GM18861 (cell line): ENCODE measurements around the gene NKTR.
"Not testable (repeated sequence)": the region's sequence is repeated elsewhere in the genome, so short reads cannot be mapped to it uniquely, and the experiment has no call there.

ENCODE experiments used
- ATAC-seq: cut with Tn5 transposase; IDR thresholded peaks from one replicate; pipeline ENCODE4 v1.9.1; 2021; ENCODE audit not compliant: unreplicated experiment

NKTR gene

DNA sequence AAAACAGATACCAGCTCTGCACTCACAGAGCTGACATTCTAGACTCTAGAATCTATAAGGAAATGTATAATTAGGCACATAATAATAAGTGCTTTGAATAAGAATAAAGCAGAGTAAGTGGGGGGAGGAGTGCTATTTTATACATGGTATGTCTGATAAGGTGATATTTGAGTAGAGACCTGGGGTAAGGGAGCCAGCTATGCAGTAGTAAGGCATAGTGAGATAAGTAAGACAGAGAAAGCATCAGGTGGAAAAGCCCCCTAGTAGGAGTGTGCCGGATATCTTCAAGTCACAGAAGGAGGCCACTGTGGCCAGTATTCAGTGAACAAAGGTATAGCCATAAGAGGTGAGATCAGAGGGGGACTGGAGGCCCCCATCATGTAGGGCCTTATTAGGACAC, 6.9 kb upstream of the NKTR start:
- no peak for ATAC-seq

DNA sequence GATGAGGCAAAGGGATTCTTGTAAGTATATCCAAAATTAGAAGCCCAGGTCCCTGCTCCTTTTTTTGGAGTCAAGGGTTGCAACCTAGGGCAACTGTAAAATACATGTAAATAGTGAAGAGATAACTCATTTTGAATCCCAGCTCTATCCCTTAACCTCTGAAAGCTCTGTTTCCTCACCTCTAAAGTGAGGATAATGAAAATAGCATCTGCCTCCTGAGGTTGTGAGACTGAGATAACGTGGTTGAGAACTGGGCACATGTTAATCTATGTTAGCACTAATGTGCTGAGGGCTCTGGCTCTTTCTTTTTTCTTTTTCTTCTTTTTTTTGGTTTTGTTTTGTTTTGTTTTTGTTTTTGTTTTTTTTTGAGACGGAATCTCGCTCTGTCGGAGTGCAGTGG, 4.8 kb upstream of the NKTR start:
- no peak for ATAC-seq

DNA sequence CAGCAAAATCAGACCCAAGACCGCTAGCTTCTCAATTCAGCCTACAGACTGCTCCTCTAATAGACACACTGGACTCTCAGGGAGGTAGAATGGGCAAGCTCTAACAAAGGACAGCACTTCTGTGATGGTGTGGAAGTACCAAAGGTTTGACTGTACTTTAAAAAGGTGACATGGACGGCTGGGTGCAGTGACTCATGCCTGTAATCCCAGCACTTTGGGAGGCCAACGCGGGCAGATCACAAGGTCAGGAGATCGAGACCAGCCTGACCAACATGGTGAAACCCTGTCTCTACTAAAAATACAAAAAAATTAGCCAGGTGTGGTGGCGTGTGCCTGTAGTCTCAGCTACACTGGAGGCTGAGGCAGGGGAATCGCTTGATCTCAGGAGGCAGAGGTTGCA, 3.4 kb upstream of the NKTR start:
- ATAC-seq: not testable (repeated sequence)

DNA sequence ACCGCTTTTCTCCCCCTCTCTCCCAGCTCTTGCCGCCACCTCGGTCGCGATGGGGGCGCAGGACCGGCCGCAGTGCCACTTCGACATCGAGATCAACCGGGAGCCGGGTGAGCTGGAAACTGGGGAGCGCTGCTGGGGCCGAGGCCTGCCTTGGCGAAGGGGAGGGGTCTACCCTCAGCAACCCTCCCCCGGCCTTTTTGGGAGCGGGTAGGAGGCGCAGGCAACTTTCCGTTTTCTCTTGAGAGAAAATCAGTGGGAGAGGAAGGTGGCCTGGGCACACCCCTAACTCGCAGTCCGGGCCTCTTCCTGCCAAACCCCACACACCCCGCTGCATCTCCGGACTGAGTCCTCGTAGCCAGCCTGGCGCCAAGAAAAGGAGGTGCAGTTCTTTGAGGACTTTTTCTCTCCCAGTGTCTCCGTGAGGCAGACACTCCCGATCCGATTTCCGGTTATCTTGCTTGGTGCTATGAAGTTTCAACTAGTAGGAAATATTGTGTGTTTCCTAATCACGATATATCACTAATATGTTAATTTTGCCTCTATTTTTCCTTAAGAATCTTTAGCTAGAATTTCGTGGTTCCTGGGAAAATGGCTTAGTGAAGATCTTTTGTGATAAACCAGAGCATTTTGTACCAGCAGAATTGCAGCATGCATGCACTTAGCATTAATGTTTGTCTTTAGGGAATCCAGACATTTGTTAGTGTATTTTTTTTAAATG, 631 bp downstream of the NKTR start:
- ATAC-seq: peak; percentile 9

DNA sequence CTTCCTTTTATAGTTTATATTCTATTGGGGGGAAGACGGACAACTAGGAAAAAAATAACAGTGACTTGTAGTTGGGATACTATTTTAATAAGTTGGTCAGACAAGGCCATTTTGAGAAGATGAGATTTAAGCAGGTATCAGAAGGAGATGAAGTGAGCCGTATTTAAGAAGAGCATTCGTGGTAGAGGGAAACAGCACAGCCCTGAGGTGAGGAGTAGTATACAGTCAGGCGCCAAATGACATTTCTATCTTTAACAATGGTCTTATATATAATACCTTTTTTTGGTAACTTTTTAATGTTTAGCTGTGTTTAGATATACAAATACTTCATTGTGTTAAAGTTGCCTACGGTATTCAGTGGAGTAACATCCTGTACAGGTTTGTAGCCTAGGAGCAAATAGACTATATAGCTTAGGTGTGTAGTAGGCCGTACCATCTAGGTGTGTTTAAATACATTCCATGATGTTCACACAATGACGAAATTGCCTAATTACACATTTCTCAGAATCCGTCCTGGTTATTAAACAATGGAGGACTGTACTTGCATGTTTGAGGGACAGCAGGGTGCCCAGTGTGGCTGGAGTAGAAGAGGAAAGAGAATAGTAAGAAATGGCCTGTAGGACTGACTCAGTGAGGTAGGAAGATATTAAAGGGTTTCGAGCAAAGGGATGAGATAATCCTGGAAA, 1.6 kb downstream of the NKTR start:
- ATAC-seq: no peak

DNA sequence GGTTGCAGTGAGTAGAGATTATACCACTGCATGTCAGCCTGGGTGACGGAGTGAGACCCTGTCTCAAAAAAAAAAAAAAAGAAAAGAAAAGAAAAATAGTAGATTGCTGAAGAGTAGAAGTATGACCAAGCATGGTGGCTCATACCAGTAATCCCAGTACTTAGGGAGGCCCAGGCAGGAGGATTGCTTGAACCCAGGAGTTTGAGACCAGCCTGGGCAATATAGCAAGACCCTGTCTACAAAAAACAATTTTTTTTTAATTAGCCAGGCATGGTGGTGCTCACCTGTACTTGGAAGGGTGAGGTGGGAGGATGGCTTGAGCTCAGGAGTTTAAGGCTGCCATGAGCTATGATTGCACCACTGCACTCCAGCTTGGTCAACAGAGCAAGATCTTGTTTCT, 2.5 kb downstream of the NKTR start:
- ATAC-seq: no peak

DNA sequence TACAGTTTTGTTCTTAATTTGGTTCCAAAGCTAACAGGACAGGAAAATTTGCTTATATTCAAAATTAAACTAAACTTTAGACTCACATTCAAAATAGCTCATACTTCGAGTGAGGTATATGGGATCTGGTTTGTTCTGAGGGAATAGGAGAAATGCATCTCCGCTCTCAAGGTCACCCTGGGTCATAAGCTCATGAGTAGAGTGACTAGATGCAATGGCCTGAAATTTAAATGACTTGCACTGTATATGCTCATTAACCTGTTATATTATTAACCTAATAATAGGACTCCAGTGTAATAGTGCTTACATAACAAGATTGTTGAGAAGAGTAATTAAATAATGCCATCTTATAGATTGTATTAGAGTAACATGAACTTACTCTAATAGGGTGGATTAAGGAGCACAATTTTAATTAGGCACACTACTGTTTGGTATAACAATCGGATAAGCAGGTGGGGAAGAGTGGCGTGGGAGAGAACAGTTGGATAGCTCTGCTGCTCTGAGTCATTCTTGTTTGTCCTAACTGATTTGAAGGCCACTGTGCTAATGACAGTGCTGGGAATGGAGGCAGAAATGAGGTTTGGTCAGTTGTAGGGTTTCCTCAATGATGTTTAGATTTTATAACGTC, 5.2 kb downstream of the NKTR start:
- no peak for ATAC-seq

DNA sequence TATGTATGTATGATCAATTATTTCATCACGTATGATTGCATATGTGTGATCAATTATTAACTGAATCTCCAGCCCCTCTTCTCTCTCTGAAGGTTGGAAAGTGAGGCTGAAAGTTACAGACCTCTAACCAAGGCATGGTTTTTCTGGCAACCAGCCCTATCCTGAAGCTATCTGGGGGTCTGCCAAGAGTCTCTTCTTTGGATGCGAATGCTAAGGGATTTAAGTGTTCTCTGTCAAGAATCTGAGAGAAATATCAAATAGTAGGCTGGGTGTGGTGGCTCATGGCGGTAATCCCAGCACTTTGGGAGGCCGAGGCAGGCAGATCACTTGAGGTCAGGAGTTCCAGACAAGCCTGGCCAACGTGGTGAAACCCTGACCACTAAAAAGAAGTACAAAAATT, 8.1 kb downstream of the NKTR start:
- no peak for ATAC-seq

DNA sequence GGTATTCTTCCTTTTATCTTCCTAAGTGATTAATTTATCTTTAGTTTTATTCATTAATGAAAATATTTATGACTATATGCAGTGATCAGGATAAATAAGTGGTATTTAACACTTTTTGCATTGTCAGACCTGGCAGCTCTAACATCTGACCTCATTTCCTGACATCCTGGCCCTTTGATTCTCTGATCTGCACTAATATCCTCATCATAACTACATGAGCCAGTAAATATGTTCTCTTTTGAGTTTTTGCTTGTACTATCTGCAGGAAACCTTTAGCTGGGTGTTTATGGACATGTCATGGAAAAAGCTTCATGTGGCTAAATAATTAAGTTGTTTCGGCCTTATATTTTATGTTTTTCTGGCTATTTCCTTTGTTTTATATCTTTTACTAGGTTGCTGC, 10.5 kb downstream of the NKTR start:
- no peak for ATAC-seq

DNA sequence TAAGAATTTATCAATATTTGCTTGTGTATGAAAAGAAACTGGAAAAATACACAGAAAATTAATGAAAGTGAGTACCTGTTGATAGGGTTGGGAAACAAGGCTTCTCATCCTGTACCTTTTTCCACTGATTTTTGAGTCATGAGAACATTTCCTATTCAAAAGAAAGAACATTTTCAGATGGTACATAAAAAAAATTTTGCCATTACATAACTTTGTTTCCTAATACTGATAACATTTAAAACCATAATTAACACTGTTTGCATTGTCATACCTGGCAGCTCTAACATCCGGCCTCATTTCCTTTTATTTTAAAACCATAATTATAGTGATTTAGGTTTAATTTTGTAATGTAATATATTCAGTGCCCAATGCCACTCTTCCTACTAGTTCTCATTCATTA, 11.7 kb downstream of the NKTR start:
- no peak for ATAC-seq

DNA sequence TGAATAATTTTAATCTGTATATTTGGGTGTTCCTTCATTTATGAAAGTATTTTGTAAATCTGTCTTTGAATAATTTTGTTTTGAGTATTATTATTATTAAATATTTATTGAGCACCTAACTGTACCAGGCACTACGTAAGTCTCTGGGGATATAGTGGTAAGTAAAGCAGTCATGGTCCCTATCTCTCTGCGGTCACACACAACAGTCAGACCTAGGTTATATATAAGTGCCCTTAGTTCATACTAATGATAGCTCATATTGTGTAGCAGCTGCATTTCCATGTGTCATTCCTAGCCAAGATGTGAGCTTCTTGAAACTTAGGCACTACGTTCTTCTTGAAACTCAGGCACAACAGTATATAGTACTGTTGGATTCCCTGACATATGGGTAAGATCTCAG, 12.4 kb downstream of the NKTR start:
- peak; percentile 97 for ATAC-seq

DNA sequence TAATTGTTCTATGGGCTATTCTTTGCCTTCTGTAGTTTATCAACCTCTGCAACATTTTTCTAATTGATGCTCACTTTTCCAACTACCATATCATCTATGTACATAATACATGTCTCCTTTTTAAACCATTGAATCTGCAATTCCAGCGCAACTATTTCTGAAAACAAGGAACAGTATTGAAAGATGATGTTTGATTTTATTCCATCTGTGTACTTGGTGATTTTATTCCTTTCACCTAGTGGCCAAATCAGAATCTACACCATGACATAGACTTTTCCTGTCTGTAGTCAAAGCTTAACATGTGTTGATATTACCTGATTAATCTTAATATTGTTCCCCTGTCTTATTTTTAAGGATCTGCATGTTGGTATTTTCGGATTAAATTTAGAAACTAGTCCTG, 13.0 kb downstream of the NKTR start:
- no peak for ATAC-seq

DNA sequence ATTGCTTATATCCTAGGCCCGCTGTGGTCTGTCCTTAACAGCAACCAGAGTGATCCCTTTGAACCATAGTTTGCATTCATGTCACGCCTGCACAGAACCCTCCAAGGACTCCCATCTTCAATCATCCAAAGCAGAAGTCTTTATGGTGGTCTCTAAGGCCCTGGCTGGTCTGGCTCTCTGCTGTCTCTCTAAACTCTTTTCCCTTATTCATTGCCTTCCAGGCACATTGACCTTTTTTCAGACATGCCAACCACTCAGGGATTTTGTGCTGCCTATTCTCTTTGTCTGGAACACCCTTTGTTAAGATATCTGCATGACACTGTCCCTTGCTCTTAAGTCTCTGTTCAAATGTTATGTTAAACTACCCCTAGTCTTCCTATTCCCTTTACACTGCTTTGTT, 31.1 kb downstream of the NKTR start:
- no peak for ATAC-seq

DNA sequence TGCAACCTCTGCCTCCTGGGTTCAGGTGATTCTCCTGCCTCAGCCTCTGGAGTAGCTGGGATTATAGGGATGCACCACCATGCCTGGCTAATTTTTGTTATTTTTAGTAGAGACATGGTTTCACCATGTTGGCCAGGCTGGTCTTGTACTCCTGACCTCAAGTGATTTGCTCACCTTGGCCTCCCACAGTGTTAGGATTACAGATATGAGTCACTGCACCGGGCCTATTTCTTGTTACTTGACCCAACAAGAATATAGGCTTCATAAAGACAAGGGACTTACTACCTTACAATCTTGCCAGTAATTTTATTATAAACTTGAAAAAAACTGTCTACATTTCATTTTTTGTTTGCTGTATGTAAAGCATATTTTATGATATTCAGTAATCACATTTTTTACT, 31.7 kb downstream of the NKTR start:
- ATAC-seq: no peak

DNA sequence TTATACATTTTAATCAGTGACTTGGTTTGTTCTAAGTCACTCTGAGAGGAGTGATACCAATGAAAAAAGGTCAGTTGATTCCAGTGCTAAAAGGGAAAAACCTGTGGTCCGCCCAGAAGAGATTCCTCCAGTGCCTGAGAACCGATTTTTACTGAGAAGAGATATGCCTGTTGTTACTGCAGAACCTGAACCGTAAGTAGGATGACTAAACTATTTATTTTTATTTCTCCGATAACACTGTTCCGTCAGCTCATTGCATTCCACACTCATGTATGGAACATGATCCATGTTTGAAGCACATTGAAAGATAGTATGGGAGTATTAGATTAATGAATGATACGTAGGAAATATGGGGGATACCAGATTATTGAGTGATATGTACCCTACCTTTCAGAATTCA, 33.1 kb downstream of the NKTR start:
- ATAC-seq: no peak

DNA sequence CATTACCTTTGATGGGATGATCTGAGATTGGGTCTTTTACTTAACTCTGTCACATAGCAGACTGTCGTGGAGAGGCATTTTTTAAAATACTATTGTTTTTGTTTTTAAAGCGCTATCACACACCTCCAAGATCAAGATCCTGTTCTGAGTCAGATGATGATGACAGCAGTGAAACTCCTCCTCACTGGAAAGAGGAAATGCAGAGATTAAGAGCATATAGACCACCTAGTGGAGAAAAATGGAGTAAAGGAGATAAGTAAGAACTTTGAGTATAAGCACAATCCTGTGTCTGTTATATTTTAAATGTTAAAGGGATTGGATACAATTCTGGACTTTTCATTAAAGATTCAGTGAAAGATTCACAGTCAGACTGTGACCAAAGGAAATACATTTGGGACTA, 34.6 kb downstream of the NKTR start:
- ATAC-seq: peak; percentile 69

DNA sequence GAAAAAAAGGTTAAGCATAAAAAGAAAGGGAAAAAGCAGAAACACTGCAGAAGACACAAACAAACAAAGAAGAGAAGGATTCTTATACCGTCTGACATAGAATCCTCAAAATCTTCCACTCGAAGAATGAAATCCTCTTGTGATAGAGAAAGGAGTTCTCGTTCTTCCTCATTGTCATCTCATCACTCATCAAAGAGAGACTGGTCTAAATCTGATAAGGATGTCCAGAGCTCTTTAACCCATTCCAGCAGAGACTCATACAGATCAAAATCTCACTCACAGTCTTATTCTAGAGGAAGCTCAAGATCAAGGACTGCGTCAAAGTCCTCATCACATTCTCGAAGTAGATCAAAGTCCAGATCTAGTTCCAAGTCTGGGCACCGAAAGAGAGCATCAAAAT, 36.5 kb downstream of the NKTR start:
- ATAC-seq: no peak

DNA sequence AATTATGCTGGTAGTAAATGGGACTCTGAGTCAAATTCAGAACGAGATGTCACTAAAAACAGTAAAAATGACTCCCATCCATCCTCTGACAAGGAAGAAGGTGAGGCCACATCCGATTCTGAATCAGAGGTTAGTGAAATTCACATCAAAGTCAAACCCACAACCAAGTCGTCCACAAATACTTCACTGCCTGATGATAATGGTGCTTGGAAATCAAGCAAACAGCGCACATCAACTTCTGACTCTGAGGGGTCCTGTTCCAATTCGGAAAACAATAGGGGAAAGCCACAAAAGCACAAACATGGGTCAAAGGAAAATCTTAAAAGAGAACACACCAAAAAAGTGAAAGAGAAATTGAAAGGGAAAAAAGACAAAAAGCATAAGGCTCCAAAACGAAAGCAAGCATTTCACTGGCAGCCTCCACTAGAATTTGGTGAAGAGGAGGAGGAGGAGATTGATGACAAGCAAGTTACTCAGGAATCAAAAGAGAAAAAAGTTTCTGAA, 37.9 kb downstream of the NKTR start:
- ATAC-seq: no peak

DNA sequence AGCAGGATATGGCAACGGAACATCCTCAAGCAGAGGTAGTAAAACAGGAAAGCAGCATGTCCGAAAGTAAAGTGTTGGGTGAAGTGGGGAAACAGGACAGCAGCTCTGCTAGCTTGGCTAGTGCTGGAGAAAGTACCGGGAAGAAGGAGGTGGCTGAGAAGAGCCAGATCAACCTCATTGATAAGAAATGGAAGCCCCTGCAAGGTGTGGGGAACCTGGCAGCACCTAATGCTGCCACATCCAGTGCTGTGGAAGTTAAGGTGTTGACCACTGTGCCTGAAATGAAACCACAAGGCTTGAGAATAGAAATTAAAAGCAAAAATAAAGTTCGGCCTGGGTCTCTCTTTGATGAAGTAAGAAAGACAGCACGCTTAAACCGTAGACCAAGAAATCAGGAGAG, 38.7 kb downstream of the NKTR start:
- ATAC-seq: no peak

DNA sequence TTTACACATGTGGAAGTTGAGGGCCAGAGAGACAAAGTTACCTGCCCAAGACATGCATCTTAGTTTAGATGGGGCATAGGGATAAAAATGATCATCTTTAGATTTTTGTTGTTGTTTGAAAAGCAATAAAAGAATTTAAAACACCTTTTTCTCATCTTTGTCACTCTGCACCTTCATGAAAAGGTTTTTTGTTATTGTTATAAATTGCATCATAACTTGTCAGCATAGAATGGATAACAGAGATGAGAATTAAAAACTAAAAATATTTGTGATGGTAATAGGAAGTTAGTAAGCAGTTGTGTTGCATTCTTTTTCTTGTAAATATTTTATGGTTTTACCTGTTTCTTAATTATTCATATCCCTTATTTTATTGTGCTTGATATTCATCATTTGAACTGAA, 39.6 kb downstream of the NKTR start:
- no peak for ATAC-seq

DNA sequence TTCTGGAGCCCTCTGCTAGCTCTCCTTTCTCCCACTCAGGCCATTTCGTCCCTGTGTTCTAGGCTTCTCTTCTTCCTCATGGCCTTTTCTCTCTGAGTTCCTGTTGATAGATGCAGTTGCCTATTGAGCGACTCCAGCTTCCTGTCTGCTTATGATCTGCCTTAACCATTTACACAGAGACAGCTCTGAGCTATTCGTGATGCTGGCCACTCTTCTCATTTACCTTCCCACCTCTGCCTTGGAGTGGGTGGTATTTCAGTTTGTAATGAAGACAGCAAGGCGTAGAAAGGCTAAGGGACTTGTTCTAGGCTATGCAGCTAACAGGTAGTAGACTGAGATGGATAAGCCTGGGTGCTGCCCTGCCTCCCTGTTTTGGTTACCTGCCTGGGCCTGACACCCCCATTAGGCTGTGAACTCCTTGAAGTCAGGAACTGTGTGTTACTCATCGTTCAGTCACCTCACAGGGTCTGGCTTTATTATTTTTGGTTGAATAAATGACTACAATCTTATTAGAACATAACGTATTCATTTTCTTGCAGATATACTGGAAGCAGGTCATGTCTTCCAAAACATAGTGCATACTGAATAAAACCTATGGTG, 40.4 kb downstream of the NKTR start:
- ATAC-seq: no peak
